CD4-positive, alpha-beta T cell treated with Interleukin-10 for 1 hour (primary cell): Measurements from ENCODE around the gene PVALEF.

Source experiments
- DNase-seq: peaks from one replicate; pipeline ENCODE4 v3.0.0-alpha.2; 2020

PVALEF gene

DNA sequence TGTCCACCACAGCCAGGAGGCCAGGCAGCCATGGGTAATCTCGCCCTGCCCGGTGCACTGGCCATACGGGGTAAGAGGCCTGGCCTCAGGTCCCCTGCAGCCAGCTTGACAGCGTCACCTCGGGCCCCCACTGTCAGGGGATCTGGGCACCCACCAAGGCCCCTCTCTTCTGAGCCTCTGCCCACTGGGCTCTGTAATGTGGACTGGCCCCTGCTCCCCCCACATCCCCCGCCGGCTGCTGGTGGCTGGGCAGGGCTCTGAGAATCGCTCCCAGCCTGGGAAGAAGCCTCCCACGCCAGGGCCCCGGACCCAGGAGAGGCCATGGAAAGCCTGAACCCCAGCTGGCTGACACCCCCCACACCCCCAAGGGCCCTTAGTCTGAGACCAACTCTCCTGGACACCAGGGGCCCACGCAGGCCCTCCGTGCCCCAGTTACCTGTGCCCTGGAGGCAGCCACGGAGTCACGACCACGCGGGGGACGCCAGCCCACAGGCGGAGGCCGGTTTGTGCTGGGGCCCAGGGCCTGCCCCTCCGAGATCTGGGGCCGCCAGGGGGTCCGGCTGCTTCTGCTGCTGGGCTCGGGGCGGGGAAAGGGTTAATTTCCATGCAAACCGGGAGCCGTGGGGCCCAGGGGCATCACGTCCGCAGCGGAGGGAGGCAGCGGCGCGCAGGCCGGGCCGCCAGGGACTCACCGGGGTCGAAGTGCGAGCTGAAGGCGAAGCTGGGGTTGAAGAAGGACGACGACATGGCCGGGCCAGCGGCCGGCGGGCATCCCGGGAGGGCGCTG, at the start of gene PVALEF:
PVALEF (plus strand) TSS at position 262 of the 787 bp plus-strand sequence. CDS start 15,720 bp downstream, outside the sequence.
- DNase-seq = no peak

- no peak for DNase-seq
These were observed 49.4 kb upstream of the PVALEF start for GRCh38 chr17:81115749-81116464.

DNA sequence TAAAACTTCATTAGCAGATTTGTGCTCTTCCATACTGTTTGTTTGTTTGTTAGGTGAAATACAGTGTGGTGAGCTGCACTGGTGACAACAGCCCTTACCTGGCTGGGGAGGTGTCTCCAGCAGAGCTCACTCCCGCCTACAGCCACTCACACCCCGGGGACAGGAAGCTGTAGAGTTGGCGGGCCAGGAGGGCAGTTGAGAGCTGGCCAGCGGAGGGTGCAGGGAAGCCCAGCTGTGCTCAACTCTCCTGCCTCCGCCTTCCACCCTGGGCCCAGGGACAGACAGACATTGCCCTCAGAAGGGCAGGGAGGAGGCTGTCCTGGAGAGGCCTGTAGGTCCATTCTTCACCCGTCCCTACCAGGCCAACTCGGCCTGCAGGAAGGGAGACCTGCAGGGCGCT, 48.6 kb upstream of the PVALEF start:
- no peak for DNase-seq

DNA sequence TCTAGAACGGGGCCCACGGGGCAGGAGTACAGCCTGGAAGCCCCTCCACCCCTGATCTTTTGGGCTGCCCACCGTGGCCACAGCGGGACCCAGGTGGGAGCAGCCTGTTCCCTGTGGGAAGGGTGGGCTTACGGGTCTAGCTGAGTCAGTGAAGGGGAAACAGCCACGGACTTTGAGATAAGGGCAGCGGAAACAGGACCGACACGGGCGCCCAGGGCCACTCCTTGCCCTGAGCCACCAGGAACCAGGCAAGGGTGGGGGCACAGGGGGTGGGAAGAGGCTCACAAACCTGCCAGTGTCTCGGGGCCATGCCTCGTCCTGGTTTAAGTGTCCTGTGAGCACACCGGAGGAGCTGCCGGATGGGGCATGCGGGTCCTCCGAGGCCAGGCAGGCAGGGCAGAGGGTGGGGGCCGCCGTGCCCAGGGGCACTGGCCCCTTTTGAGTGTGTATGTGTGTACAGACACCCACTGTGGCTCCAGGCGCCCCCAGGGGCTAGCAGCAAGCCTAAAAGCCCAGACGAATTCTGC, 47.6 kb upstream of the PVALEF start:
- no peak for DNase-seq

- no peak for DNase-seq
These were observed 46.7 kb upstream of the PVALEF start for GRCh38 chr17:81118308-81119221.

- peak; percentile 91 for DNase-seq
These were observed 45.8 kb upstream of the PVALEF start for GRCh38 chr17:81119223-81120148.

- DNase-seq = no peak
These were observed 45.2 kb upstream of the PVALEF start for GRCh38 chr17:81120149-81120484.

DNA sequence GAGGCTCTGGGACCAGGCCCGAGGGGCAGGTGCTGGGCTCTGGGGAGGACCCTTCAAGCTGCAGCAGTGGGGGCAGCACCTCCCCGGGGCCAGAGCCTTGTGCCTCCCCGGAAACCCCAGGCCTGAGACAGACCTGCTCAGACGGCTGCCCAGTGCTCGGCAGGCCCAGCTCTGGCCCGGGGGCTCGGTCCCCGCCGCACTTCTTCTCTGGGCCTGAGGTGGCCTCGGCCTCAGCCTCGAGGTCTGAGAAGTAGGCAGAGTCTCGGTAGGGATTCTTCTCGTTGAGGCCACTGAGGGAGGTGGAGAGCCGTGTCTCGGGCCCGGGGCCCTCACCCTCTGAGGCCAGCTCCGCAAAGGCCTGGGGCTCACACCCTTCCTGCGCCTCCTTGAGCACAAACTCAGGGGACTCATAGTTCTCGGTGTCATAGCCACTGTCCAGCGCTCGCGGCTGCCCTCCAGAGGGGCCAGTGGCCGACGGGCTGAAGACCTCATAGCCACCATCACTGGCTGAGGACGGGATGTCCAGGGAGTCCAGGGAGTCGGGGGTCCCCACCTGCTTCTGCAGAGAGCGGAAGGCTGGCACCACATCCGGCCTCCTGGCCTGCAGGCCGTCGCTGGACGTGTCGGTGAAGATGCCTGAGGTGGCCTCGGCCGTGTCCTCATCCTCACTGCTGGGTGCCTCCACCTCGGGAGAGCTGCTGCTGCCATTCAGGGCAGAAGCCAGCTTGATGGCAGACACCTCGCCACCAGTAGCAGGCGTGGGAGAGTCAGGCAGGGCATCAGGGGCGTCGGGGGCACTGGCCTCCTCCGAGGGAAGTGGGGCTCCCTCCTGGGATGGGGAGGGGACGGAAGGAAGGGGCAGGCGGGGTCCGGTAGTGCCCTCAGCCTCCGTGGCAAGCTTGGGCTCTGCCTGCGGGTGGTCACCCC, 44.3 kb upstream of the PVALEF start:
- no peak for DNase-seq

- DNase-seq = no peak
These were observed 43.2 kb upstream of the PVALEF start for GRCh38 chr17:81121841-81122733.

- DNase-seq = no peak
These were observed 42.0 kb upstream of the PVALEF start for GRCh38 chr17:81123052-81124048.

- no peak for DNase-seq
These were observed 40.9 kb upstream of the PVALEF start for GRCh38 chr17:81124377-81124776.

GRCh38 chr17:81125573-81126081, 39.7 kb upstream of the PVALEF start:
- DNase-seq = no peak

DNA sequence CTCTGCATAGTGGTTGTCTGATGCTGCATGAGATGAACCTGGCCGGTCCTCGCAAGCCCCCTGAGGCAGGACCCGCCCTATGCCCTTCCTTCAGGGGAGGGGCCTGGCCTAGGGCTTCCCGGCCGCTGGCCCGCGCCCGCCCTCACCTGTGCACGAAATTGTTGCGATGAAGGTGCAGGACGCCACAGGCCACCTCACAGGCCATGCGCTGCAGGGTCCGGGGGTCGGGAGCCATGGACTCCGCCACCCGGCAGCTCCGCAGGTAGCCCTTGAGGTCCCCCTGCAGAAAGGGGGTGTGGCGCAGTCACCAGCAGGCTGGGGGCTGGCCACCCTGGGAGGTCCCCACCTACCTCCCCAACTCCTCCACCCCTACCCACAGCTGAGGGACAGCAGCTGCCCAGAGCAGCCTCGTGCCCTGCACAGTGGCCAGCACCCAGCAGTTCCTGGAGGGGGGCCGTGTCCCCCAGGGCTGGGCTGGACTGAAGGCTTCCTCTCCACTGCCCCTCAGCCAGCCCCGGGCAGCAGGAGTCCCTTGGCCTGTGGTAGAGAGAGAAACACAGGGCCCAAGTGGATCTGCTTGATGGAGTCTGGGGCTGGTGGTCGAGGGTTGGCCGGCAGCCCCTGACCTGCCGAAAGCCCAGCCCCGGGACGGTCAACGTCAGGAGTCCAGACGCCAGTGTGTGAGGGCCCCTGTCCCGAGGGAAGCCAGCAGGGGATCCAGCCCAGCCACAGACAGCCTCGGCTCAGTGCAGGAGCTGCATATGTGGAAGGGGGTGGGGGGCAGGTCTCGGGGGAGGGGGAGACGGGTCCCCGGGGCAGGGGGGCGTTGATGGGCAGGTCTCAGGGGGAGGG, 38.8 kb upstream of the PVALEF start:
- no peak for DNase-seq

GRCh38 chr17:81127133-81127455, 38.2 kb upstream of the PVALEF start:
- no peak for DNase-seq

- no peak for DNase-seq
These were observed 37.7 kb upstream of the PVALEF start for GRCh38 chr17:81127526-81128177.

DNA sequence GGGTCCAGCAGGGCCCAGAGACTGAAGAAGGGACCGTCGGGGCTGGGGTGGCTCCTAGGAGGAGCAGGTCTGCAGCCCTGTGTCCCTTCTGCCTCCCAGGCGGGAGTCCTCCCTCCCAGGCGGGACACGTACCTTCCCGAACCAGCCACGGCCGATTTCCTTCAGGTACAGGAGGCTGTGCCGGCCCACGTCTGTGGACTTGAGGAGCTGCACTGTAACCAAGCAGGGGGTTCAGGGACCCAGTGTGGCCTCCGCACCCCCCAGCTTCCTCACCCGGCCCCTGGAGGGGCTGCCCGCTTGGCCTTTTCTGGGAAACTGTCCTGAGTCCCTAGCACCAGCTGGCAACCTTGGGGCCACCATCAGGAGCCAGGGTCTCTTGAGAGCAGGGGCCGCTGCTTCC, 37.0 kb upstream of the PVALEF start:
- no peak for DNase-seq

DNA sequence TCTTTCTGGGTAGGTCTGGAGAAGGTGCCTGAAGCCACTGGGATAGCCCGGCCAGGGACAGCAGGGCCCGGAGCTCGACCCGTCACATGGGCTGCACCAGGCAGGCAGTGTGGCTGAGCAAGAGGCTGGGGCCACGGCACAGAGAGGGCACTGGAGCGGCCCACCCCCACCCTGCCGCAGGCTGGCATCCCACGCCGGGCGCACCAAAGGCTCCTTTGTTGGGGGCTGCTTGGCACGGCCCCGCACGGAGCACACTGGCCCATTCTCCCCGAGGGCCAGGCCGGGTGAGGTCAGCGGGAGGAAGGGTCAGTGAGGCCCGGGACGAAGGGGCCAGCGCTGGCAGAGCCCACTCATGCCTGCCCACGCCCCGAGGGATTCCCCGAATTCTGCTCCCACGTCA, 36.5 kb upstream of the PVALEF start:
- DNase-seq = no peak
